Bronchial epithelial cell (primary cell): ENCODE results near the gene BORCS5. TPM values are rescaled to one million over a fixed set of nuclear protein-coding genes. Genes with fewer than 3 reads are reported as not detected.

ENCODE experiments used
- DNase-seq: peaks from one replicate; pipeline ENCODE4 v3.0.0-alpha.2; 2010; ENCODE audit warnings: low read depth
- FAIRE-seq: peaks from 2 replicates; lab custom pipeline; 2011; peaks lifted over from hg19 to GRCh38; lab: Jason Lieb, UNC
- H3K27me3 ChIP-seq: 2 replicates; pipeline ENCODE4 v1.5.1; 2011; ENCODE audit warnings: low read length; ENCODE audit not compliant: control insufficient read depth, insufficient read depth
- H3K36me3 ChIP-seq: 2 replicates; pipeline ENCODE4 v1.5.1; 2011; ENCODE audit warnings: low read length; ENCODE audit not compliant: control insufficient read depth, insufficient read depth
- H3K4me3 ChIP-seq: 2 replicates; pipeline ENCODE4 v1.5.1; 2011; ENCODE audit warnings: mild to moderate bottlenecking, low read depth, low read length, control low read depth
- total RNA-seq: library from RNA; depleted of rRNA; stranded (reverse); fragments of >200 nt; gene quantifications from 2 replicates; pipeline ENCODE4 v1.2.1, GENCODE V29; 2014
- TF ChIP-seq, protein P1 (sequence below): IDR thresholded peaks from 2 replicates; pipeline ENCODE4 v1.5.1; 2011; ENCODE audit warnings: mild to moderate bottlenecking, moderate library complexity, low read length, control low read depth, inconsistent platforms; ENCODE audit not compliant: insufficient read depth, severe bottlenecking

Gene BORCS5
- total RNA-seq, 1 donor from 2014 or later: 7.9 TPM

DNA sequence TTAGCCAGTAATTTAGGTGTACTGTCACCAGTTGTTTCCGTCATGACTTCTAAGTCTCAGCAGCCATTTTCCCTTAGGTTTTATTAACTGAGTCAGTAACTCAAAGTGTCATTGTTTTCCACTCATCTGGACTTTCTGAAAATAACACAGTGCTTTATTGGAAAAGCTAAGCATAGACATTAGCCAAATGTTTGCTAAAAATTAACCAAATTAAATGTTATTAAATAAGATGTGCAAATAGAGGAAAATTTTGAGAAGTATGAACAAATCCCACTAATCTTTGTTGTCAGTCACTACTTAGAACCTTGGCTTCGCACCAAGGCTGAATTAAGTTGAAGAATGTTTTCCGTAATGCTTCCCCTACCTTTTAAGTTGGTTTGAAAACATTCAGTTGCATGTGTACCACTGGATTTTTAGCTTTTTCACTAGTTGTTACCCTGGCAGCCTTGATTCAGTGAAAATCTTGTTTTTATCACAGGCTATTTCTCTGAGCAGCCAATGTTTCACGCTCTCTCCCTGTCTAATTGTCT, 43.0 kb downstream of the BORCS5 start:
- H3K36me3 ChIP-seq: no peaks in the 10 kb centered on the region
- TF ChIP-seq, protein P1, sequence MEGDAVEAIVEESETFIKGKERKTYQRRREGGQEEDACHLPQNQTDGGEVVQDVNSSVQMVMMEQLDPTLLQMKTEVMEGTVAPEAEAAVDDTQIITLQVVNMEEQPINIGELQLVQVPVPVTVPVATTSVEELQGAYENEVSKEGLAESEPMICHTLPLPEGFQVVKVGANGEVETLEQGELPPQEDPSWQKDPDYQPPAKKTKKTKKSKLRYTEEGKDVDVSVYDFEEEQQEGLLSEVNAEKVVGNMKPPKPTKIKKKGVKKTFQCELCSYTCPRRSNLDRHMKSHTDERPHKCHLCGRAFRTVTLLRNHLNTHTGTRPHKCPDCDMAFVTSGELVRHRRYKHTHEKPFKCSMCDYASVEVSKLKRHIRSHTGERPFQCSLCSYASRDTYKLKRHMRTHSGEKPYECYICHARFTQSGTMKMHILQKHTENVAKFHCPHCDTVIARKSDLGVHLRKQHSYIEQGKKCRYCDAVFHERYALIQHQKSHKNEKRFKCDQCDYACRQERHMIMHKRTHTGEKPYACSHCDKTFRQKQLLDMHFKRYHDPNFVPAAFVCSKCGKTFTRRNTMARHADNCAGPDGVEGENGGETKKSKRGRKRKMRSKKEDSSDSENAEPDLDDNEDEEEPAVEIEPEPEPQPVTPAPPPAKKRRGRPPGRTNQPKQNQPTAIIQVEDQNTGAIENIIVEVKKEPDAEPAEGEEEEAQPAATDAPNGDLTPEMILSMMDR: no peak
- H3K27me3 ChIP-seq: no peaks in the 10 kb centered on the region
- no peak for DNase-seq
- H3K4me3 ChIP-seq: no peak overlapping the region
- no peak for FAIRE-seq

DNA sequence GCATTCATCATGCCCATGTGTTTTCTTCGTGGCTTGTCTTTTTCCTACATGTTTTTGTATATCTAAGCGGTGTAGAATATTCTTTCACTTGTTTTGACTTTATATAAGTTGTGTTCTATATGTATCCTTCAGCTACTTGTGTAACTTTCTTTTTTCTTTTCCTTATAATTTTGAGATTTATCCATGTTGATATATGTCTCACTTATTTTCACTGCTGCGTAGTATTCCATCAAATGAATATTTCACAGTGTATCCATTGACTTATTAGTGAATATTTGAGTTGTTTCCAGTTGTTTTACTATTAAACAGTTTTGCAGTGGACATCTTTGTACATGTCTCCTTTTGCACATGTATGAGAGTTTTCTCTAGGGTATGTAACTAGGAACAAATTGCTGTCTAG, 43.9 kb downstream of the BORCS5 start:
- DNase-seq (no peak), FAIRE-seq (no peak)
- Histone ChIP-seq H3K4me3 (no peak overlapping the region), H3K36me3 (no peaks in the 10 kb centered on the region), H3K27me3 (no peaks in the 10 kb centered on the region)
- TF ChIP-seq, protein P1: no peak

DNA sequence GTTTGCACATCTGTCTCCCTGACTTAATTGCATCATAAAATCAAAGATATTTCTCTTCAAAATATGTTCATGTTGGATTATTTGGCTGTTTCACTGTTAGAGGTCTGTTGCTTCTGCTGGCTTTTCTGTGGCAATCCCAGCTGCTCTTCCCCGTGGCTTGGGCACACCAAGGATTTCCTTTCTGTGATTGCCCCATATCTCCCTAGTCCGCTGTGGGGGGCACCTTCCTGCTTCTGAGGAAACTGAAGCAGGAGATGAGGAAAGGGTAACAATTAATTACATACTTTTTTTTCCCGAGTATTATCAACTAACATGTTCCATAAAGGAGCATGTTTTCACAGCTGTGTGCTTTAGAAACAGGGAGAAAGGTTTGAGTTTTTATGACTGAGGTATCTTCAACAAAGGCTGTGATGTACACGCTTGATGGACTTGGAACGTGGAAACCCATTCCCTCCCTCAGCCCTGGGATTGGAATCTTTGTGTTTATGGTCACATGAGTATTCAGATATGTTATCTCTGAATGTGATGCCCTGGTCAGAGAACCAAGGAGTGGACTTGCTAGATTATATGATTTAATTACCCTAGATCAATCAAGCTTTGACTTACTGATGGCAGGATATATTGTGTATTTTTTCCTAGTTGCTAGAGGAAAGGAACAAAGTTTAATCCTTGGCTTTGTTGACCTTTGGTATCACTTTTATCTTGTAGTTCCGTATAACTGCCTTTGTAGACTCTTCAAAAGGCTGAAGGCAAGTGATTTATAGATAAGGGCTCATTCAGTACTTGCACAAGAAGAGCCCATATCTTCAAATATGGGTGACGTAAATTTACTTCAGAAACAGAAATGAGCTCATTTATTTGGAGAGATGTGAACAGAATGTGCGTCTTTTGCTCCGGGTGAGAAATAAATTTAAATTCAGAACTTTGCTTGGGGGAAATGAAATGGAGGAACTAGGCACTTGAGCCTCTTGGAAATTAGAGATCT, 46.7 kb downstream of the BORCS5 start:
- no peak overlapping the region for H3K4me3 ChIP-seq
- FAIRE-seq: no peak
- H3K27me3 ChIP-seq: no peaks in the 10 kb centered on the region
- DNase-seq: no peak
- H3K36me3 ChIP-seq: no peaks in the 10 kb centered on the region
- TF ChIP-seq, protein P1: no peak

- TF ChIP-seq, protein P1: no peak
- DNase-seq (no peak), FAIRE-seq (no peak)
- Histone ChIP-seq H3K36me3 (no peaks in the 10 kb centered on the region), H3K4me3 (no peak overlapping the region), H3K27me3 (no peaks in the 10 kb centered on the region)
These were observed 47.4 kb downstream of the BORCS5 start for GRCh38 chr12:12404297-12404696.

GRCh38 chr12:12405882-12406281, 49.0 kb downstream of the BORCS5 start:
- no peak for FAIRE-seq
- no peak for DNase-seq
- TF ChIP-seq, protein P1: no peak
- Histone ChIP-seq H3K27me3 (no peaks in the 10 kb centered on the region), H3K36me3 (no peaks in the 10 kb centered on the region), H3K4me3 (no peak overlapping the region)
